GM19467 (cell line): ENCODE measurements around the gene NTHL1.

ENCODE experiments used
- ATAC-seq: cut with Tn5 transposase; IDR thresholded peaks from one replicate; pipeline ENCODE4 v1.9.1; 2021; ENCODE audit warnings: mild to moderate bottlenecking, moderate library complexity; ENCODE audit not compliant: unreplicated experiment

Gene NTHL1

DNA sequence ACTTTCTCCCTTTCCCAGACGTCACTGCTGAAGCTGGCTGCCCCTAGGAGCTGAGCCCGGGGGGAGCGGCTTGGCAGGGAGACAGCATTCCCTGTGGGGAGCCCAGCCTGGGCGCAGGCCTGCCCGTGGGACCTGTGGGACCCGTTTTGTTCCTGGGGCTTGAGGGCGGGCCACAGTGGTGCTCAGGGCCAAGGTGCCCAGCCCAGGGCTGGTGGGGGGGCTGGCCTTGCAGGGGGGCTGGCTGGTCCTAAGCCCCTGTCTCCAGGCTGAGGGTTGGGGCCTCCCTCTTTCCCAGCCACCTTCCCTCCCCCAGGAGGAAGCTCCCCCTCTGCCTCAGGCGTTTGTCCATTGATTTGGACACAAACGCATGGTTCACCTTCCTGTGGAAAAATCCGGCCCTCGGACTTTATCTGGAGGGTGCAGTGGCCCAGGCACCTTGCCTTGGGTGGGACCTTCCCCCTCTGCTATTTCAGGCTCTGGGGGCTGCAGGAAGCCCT is 16.5 kb downstream of the NTHL1 start:
- ATAC-seq, result no peak

DNA sequence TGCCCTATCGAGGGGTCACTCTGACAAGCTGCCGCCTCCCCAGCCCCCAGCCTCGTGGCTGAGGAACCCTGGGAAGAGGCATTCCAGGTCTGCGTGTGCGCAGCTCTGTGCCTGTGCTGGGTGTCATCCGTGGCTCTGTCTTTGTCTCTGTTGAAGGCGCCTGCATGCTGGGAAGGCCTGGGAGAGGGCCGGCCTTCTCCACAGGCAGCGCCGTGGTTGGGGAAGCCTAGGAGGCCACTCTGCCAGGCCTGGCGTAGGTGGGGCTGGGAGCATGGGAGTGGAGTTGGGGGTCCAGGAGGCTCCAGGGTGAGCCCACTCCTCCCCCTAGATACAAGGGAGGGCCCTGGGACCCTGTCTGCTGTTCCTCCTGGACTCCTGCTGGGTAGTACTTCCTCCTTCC is 17.6 kb downstream of the NTHL1 start:
- no peak for ATAC-seq

DNA sequence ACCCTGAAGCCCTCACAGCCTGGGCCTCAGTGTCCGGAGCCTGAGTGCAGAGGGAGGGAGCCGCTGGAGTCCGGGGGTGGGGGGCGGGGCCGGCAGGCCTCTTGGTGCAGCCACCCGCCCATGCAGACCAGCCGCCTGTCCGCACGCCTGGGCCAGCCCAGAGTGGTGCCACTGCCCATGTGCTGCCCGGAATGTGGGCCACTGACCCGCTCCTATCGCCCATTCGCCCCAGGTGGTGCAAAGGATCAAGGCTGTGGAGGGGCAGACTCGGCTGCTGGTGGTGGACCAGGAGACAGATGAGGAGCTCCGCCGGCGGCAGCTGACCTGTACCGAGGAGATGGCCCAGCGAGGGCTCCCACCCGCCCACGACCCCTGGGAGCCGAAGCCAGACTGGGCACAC is 18.3 kb downstream of the NTHL1 start:
- ATAC-seq, result no peak

DNA sequence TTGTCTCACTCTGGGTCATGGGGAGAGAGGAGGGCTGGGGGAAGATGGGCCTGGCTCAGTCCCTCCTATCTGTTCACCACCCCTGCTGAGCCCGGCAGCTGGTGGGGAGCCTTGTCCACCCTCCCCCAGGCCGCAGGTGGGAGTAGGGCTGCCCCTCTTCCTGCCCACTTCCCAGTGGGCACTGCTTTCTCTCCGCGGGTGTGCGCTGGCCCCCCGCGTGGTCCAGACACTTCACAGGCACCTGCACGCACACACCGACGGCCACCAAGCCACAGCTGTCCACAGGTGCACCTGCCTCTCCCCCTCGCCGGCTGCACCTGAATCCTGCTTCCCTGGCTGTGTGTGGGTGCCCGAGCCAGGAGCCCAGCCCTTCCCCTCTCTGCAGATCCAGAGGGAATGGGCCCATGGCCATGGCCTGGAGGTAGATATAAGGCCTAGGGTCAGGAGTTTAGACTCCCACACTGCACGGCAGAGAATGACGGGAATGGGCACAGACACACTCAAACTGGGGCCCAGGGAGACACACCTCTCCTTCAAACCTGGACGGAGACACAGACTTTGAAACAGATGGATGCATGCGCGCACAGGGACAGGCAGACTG is 18.9 kb downstream of the NTHL1 start:
- no peak for ATAC-seq

DNA sequence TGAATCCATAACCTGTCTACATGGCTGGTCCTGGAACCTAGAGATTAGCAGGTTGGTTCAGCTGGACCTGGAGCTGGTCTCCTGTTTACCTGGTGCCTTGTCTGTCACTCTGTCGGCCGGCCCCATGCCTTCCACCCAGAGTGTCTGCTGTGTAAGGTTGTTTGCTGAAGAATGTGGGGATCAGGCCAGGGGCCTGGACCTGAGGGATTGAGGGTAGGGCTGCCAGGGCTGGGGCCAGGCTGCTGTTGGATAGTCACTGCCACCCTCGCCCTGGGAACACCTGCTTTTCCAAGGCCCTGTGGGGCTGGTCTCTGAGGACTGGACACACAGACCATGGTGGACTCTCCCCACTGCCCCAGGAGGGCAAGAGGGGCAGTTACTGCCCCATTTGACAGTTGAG is 19.5 kb downstream of the NTHL1 start:
- ATAC-seq, result no peak

DNA sequence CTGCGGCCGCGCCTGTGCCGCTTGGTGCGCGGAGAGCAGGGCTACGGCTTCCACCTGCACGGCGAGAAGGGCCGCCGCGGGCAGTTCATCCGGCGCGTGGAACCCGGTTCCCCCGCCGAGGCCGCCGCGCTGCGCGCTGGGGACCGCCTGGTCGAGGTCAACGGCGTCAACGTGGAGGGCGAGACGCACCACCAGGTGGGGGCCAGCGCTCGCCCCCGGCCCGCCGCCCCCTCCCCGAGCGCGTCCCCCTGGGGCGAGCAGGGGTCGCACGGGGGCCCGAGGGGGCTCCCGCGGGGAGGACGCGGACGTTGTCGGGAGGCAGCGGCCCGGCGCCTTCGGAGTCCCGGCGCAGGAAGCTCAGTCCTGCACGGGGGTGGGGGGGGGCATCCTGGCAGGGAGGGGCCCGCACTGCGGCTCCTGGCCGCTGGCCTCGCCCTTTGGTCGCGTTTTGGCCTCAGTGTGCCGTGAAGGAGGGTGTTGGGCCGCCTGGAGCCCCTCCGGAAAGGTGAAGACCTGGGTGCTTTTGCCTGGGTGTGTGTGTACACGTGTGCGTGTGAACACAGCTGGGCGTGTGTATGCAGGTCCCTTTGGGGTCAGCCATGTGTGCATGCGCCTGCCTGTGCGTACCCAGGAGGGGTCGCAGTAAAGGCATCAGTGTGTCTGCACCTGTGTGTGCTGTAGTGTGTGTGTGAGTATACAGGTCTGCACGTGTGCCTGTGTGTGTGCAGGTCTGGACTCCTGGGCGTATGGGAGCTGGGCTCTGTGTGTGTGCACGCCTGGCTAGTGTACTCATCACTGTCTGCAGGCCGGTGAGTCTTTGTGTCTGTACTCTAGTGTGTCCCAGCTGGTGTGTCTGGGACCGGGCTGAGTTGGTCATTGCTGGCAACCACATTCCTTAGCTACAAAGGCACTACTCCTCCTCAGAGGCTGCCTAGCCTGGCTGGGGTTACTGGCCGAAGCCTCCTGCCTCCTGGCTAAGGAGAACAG is 20.3 kb downstream of the NTHL1 start:
- no peak for ATAC-seq

DNA sequence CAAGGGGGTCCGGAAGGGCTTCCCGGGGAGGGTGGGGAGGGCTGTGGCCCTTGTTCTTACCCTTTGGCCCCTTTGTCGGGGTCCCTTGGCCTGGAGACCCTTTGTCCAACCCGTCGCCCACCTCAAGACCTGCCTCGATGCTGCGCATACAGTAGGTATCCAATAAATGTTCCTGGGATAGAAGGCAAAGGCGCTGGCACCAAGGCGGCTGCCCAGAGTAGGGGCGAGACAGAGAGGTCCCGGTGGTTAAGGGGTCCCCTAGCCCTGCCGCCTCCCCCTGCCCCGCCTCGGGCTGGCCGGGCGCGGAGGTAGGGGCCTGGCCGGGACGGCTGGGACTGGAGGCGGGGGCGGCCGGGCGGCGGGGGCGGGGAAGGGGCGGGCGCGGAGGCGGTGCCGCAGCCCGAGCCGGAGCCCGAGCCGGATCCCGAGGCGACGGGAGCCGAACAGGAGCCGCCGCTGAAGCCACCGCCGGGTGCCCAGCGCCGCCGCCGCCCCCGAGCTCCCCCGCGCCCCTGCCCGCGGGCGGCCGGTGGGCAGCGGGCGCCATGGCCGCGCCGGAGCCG is 21.1 kb downstream of the NTHL1 start, which contains the start of gene NHERF2:
Gene NHERF2, plus strand, starts transcription at position 442 of the 563 bp plus-strand sequence. Its CDS starts 104 bp downstream, at position 546.
- ATAC-seq, result no peak

DNA sequence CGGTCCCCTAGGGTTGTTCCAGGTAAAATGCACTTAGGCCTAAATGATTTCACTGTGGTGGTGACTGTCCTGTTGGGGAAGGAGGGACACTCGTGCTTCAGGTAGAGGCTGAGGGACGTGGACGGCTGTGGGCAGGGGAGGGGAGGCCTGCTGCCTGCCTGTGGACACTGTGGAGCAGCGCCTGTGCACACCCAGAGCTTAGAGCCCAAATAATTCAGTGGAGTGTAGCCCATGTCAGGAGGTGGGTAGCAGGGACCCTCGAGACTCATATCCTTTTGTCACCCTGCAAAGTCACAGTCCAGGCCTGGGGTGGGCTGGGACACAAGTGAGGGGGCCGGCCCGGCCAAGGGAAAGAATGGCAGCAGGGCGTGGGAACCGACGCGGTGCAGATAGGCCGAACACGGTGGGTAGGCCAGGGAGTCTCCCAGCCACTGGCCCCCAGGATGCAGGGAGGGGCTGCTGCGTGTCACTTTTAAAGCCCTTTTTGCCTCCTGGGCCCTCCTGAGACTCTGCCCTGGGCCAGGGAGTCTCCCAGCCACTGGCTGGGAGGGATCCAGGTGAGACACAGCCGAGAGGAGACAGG is 21.7 kb downstream of the NTHL1 start:
- no peak for ATAC-seq

DNA sequence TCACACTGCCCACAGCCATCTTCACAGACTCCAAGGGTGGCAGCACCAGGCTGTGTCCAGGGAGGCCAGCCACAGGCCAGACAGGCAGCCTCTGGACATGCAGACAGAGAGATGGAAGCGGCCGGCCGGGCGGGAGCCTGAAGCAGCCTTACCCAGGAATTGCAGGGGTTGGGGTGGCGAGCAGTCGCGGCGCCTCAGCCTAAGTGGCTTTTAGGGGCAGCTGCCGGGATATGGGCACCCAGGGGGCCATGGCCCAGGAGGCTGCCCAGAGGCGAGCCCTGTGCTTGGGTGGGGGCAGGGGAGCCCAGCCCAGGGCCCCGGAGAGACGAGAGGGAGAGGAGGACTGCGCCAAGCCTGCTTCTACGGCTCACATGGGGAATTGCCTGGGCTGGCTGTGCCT is 22.4 kb downstream of the NTHL1 start:
- ATAC-seq, result no peak

DNA sequence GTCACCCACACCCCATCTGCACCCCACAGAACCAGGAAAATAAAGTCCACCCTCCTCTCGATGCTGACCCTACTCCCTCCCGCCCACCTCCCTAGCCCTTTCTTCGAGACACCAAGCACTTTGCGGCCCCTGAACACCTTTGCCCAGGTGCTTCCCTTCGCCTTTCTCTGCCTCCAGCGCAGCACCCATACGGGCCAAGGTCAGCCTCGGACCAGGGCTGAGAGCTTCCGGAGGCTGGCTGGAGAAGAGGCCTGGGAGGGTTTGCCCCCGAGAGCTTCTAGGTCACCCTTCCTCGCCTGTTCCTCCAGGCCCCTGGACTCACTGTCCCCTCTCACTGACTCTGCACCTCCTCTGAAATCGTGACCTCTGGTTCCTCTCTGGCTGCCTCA is 23.6 kb downstream of the NTHL1 start:
- ATAC-seq, result no peak

DNA sequence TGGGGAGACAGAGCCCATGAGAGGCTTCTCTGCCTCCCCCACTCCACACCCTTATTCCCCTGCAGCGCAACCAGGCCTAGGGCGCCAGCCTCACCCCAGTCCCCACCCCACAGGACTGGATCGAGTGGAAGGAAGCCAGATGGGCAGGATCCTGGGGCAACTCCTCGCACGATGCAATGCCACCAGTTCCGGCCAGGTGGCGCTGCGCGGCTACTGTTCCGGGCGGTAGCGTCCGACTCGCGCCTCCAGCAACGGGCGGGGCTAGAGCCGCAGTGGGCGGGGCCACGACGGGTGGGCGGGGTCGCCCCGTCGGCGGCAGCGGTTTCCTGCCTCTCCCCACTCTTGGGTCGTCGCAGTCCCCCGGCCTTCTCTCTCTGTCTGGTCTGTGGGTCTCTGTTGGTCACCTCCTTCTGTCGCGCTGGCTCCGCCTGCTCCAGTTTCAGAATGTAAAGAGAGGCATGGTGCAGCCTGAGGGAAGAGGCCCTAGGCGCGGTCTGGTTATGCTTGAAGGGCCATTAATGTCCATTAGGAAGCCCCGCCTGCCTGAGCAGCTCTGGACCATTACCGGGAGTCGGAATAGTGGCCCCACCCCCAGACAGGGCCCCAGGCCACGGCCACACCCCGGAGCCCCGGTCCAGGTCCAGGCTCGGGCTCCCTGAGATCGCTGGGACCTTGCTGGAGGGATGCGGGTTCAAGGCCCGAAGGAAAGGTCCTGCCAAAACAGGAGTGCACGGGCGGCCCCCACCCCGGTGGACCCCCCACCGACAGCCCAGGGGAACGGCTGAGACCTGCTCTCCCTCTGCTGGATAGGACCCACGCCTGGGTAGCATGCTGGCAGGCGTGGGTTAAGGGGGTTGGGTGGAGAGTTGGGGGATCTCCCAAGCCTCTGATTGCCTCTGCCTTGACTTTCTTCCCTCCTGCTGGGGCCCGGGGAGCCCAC is 24.3 kb downstream of the NTHL1 start:
- ATAC-seq, result peak; percentile 72

DNA sequence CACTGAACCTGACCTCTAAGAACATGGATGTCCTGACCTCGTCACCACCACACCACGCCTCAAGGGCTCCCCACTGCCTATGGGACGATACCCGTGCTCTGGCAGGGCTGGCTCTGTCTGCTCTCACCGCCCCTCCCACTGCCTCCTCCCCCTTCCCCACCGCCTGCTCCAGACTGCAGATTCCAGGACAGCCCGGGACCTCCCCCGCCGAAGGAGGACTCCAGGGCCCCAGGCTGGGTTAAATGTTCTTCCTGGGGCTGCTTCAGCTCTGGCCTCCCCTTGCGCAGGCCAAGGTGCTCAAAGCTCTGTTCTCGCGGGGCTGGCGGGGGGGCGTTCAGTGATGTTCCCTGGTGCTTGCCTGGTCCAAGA is 24.9 kb downstream of the NTHL1 start:
- no peak for ATAC-seq

DNA sequence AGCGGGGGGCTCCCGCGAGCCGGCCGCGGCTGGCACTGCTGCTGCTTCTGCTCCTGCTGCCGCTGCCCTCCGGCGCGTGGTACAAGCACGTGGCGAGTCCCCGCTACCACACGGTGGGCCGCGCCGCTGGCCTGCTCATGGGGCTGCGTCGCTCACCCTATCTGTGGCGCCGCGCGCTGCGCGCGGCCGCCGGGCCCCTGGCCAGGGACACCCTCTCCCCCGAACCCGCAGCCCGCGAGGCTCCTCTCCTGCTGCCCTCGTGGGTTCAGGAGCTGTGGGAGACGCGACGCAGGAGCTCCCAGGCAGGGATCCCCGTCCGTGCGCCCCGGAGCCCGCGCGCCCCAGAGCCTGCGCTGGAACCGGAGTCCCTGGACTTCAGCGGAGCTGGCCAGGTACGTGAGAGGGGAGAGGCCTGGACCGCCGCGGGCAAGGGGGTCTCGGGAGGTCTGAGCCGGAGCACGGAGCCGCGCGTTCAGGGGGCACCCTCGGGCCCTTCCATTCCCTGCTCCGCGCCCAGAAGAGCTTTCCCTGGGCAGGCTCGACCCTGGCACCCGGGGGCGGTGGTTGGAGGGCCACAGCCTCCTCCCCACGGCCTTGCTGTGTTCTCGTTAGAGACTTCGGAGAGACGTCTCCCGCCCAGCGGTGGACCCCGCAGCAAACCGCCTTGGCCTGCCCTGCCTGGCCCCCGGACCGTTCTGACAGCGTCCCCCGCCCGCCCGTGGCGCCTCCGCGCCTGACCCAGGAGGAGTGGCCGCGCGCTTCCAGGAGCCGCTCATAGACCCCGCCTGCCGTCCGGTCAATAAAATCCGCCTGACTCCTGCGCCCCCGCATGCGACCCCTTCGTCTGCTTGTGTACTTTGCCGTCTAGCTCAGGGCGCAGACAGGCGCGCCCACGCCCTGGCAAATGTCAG is 27.5 kb downstream of the NTHL1 start:
- ATAC-seq, result no peak

DNA sequence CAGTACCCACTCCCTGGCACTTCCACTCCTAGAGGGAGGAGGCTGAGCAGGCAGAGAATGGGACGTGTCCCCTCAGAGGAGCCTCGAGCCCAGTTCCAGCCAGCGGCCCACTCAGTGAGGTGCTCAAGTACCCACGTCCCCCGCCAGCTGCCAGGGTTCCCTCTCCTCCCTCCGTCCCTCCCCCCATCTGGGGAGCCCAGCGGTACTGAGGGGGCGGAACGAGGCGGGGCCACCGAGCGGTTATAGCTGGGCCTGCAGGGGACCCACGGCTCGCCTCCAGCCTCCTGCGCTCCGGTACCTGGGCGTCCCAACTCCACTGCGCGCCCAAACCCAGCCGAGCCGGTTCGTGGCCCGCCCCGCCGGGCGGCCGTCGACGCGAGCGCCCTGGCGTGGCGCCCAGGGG is 28.1 kb downstream of the NTHL1 start, which contains the start of gene NPW:
Gene NPW, plus strand, starts transcription at position 268 of the 403 bp plus-strand sequence.
- ATAC-seq, result no peak

DNA sequence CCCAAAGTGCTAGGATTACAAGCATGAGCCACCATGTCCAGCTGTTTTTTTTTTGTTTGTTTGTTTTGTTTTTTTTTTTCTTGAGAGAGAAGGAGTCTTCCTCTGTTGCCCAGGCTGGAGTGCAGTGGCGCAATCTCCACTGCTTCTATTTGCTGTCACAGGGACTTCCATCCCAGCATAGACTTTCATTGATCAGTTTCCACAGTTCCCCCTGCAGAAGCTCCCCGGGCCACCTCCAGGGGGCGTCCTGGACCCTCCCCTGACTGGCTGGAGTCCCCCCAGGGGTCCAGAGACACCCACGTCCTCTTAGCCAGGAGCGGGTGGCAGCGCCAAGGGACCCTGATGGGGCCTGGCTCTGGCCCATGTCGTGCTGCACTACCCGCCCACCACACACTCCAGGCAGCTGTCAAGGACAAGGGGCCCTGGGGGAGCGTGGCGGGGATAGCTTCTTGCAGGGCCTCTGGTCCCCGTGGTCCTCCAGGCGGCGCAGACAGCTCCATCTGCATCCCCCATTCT is 31.2 kb downstream of the NTHL1 start:
- no peak for ATAC-seq

DNA sequence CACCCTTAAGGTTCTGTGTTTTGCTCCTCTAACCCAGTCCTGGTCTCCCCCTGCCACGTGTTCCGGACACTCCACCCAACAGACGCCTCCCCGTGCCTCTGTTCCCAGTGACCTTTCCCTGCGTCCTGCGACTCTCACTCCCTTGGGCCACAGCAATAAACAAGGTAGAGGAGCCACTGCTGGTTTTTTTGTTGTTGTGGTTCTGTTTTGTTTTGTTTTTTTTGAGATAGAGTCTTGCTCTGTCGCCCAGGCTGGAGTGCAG is 31.8 kb downstream of the NTHL1 start:
- no peak for ATAC-seq

DNA sequence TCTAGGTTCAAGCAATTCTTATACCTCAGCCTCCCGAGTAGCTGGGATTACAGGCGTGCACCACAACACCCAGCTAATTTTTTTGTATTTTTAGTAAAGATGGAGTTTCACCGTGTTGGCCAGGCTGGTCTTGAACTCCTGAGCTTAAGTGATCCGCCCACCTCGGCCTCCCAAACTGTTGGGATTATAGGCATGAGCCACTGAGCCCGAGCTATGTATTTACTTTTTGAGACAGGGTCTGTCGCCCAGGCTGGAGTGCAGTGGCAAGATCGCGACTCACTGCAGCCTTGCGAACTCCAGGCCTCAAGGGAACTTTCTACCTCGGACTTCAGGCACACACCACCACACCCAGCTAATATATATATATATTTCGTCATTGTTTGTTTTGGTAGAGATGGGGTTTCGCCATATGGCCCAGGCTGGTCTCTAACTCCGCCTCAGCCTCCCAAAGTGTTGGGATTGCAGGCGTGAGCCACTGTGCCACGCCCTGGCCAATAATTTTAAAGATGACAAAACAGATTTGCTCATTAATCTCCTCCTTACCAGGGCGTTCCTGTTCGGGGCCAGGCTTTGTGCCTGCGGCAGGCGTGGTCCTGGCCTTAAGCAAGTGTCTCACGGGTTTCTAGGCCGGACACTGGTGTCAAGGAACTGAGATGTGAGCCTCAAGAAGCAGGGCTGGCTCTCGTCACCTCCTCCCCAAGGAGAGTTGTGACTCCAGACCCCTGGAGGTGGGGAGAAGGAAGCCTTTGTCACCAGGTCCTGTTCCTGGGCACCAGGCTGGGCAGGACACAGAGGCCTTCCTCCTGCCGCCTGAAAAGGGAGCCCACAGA is 32.3 kb downstream of the NTHL1 start:
- no peak for ATAC-seq

DNA sequence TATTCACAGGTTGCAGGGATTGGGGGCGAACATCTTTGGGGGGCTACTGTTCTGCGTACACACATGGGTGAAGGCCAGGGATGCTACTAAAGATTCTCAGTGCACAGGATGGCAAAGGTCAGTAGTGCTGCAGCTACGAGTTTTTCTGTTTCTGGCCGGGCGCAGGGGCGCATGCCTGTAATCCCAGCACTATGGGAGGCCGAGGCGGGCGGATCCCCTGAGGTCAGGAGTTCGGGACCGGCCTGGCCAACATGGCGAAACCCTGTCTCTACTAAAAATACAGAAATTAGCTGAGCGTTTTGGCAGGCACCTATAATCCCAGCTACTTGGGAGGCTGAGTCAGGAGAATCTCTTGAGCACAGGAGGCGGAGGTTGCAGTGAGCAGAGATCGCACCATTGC is 34.1 kb downstream of the NTHL1 start:
- ATAC-seq, result no peak
